Upper lobe of left lung (tissue), 6 donors: ENCODE data around the gene UHRF1. TPM values are rescaled to one million over a fixed set of nuclear protein-coding genes. Genes with fewer than 3 reads are reported as not detected.
A peak's percentile ranks its signal among the peaks of the same experiment; 100 is the strongest.

ENCODE experiments used
- ATAC-seq, 2 donors: fragments of 200-7000 bp; cut with Tn5 transposase; one replicate each; pipeline ENCODE4 v1.9.1; 2022; ENCODE audit warnings: mild to moderate bottlenecking in 2 of 2, moderate library complexity in 2 of 2; ENCODE audit not compliant: low FRiP score in 2 of 2
- DNase-seq, 2 donors: peaks; one replicate each; pipeline ENCODE4 v3.0.0-alpha.2; 2019 to 2020
- H3K27ac ChIP-seq, 4 donors: fragments of 200-600 bp; sonication (generic); one replicate each; pipeline ENCODE4 v1.5.1; 2016 to 2019
- H3K27me3 ChIP-seq, 4 donors: fragments of 200-600 bp; sonication (generic); one replicate each; pipeline ENCODE4 v1.5.1; 2017 to 2019
- H3K36me3 ChIP-seq, 4 donors: fragments of 200-600 bp; sonication (generic); one replicate each; pipeline ENCODE4 v1.5.1; 2016 to 2019
- H3K4me1 ChIP-seq, 4 donors: fragments of 200-600 bp; sonication (generic); one replicate each; pipeline ENCODE4 v1.5.1; 2018 to 2019
- H3K4me3 ChIP-seq, 4 donors: fragments of 200-600 bp; sonication (generic); one replicate each; pipeline ENCODE4 v1.5.1; 2017 to 2019; ENCODE audit warnings: mild to moderate bottlenecking in 2 of 4, moderate library complexity in 1 of 4
- H3K9me3 ChIP-seq, 4 donors: fragments of 200-600 bp; sonication (generic); one replicate each; pipeline ENCODE4 v1.5.1; 2018 to 2019
- CTCF ChIP-seq, 6 experiments: fragments of 450-650 bp in 4 of 6; fragments of 200-600 bp in 2 of 6; sonication (generic) in 2 of 6; IDR thresholded peaks; one replicate each; pipeline ENCODE4 v1.5.1; 2016 to 2019; ENCODE audit warnings: antibody characterized with exemption in 6 of 6
- EP300 ChIP-seq, 4 donors: sonication (generic); formaldehyde crosslinking; IDR thresholded peaks; one replicate each; pipeline ENCODE4 v1.5.1; 2017; ENCODE audit warnings: antibody characterized with exemption in 4 of 4, control low read depth in 2 of 4
- POLR2A ChIP-seq, 4 donors: fragments of 450-650 bp; IDR thresholded peaks; one replicate each; pipeline ENCODE4 v1.5.1; 2016 to 2017; ENCODE audit warnings: antibody characterized with exemption in 4 of 4, mild to moderate bottlenecking in 2 of 4
- POLR2AphosphoS5 ChIP-seq, 2 donors: sonication (generic); formaldehyde crosslinking; IDR thresholded peaks; one replicate each; pipeline ENCODE4 v1.5.1; 2017; ENCODE audit warnings: antibody characterized with exemption in 2 of 2
- WGBS, 2 donors: methylation state at CpG; one replicate each; pipeline ENCODE4 v1.1.5; 2017 to 2018; 5-methylcytosine and 5-hydroxymethylcytosine counted together
- total RNA-seq, 6 donors: library from RNA; depleted of rRNA in 4 of 6; stranded (reverse); fragments of >200 nt in 4 of 6; gene quantifications; one replicate each; pipeline versions ENCODE4 v1.1.0 to v1.2.1, GENCODE V29; 2016 to 2021
- donor health status: DM: no; HTN: no; CAD: no; lungs with moderate emphysema.
- donor health status: DM: no; HTN: yes; CAD: no; lungs with severe emphysema.

Gene UHRF1
- total RNA-seq, 6 donors from 2014 or later, result 1.0 to 5.1 (median 2.3) TPM

- peaks cover 21 to 40% (median 27%) of the 10 kb centered on the region in 4 donors for H3K4me1 ChIP-seq
- H3K36me3 ChIP-seq, result no peaks in the 10 kb centered on the region
- peak; percentile 95 to 99 for DNase-seq
- TF ChIP-seq POLR2A (IDR thresholded peaks at IDR 0.05) (no peak), EP300 (IDR thresholded peaks at IDR 0.05) (no peak), POLR2AphosphoS5 (IDR thresholded peaks at IDR 0.05) (no peak), CTCF (IDR thresholded peaks at IDR 0.05) (no peak)
- no peaks in the 10 kb centered on the region for H3K9me3 ChIP-seq
- H3K4me3 ChIP-seq, result peak overlapping the region; percentile 55 to 97 (median 71)
- peak overlapping the region in 2 of 4 donors; percentile 19 to 63 for H3K27ac ChIP-seq
- peak; percentile 86 to 94 for ATAC-seq
- peaks cover 0 to 7% (median 2%) of the 10 kb centered on the region in 4 donors for H3K27me3 ChIP-seq
- 0 to 2% methylated on average over 24 to 30 of the region's 85 CpGs for WGBS, 2 donors
These were observed 744 bp downstream of the UHRF1 start for GRCh38 chr19:4909897-4910593.

GRCh38 chr19:4910594-4911281 is 1.4 kb downstream of the UHRF1 start:
- ATAC-seq (no peak), DNase-seq (peak in 1 of 2 donors; percentile 31)
- peaks cover 21 to 45% (median 27%) of the 10 kb centered on the region in 4 donors for H3K4me1 ChIP-seq

GRCh38 chr19:4911314-4911713 is 2.0 kb downstream of the UHRF1 start:
- WGBS, 2 donors, result 44 to 47% methylated on average over 15 of the region's 15 CpGs

More at GRCh38 chr19:4910594-4911281, 1.4 kb downstream of the UHRF1 start:
- 18% methylated on average over 9 to 23 of the region's 23 CpGs for WGBS, 2 donors
- H3K9me3 ChIP-seq, result no peaks in the 10 kb centered on the region
- H3K36me3 ChIP-seq, result no peaks in the 10 kb centered on the region
- H3K27me3 ChIP-seq, result peaks cover 0 to 7% (median 2%) of the 10 kb centered on the region in 4 donors
- H3K27ac ChIP-seq, result peak overlapping the region in 2 of 4 donors; percentile 19 to 63
- no peak for TF ChIP-seq EP300 (IDR thresholded peaks at IDR 0.05)
- TF ChIP-seq CTCF (IDR thresholded peaks at IDR 0.05), result no peak
- no peak for TF ChIP-seq POLR2A (IDR thresholded peaks at IDR 0.05)
- TF ChIP-seq POLR2AphosphoS5 (IDR thresholded peaks at IDR 0.05), result no peak
- peak overlapping the region in 3 of 4 donors; percentile 55 to 97 (median 87) for H3K4me3 ChIP-seq

More at GRCh38 chr19:4911314-4911713, 2.0 kb downstream of the UHRF1 start:
- no peak for ATAC-seq
- Histone ChIP-seq H3K9me3 (no peaks in the 10 kb centered on the region), H3K4me1 (peaks cover 21 to 51% (median 27%) of the 10 kb centered on the region in 4 donors), H3K4me3 (peak overlapping the region in 3 of 4 donors; percentile 55 to 97 (median 87)), H3K36me3 (no peaks in the 10 kb centered on the region), H3K27me3 (peaks cover 0 to 7% (median 2%) of the 10 kb centered on the region in 4 donors), H3K27ac (no peak overlapping the region)
- DNase-seq, result no peak
- TF ChIP-seq POLR2A (IDR thresholded peaks at IDR 0.05) (no peak), POLR2AphosphoS5 (IDR thresholded peaks at IDR 0.05) (no peak), CTCF (IDR thresholded peaks at IDR 0.05) (no peak), EP300 (IDR thresholded peaks at IDR 0.05) (no peak)
